NK-92 (cell line): ENCODE data around the gene RRP7A.
"Not testable (repeated sequence)": the region's sequence is repeated elsewhere in the genome, so short reads cannot be mapped to it uniquely, and the experiment has no call there.

Source experiments
- DNase-seq: peaks from one replicate; lab custom pipeline; 2025; ENCODE audit not compliant: unreplicated experiment; lab: John Stamatoyannopoulos, UW

The RRP7A gene

DNA sequence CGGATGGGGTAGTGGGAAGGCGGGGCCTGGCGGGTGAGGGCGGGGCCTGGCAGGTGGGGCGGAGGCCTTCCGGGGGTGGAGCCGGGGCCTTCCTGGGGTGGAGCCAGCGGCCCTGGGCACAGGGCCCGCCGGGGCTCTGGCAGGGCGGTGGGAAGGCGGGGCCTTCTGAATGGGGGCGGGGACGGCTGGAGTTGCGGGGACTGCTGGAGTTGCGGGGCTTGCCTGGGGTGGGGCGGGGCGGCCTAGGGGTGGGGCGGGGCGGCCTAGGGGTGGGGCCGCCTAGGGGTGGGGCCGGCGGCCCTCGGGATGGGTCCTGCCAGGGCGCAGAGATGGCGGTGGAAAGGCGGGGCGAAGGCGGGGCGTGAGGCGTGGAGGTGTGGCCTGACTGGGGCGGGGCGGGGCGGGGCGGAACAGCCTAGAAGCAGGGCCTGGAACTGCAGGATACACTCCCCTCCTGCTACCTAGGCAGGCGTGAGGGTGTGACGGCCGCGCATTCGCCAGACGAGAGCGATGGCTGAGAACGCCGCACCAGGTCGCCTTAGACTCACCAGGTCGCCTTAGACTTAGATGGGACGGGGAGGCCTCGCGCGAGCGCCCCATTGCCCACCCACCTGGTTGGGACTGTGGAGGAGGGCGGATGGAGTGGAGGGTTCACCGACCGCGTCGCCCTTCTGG lies 19.3 kb downstream of the RRP7A start:
- peak; percentile 16 for DNase-seq

GRCh38 chr22:42499773-42500160 lies 19.8 kb downstream of the RRP7A start:
- not testable (repeated sequence) for DNase-seq

DNA sequence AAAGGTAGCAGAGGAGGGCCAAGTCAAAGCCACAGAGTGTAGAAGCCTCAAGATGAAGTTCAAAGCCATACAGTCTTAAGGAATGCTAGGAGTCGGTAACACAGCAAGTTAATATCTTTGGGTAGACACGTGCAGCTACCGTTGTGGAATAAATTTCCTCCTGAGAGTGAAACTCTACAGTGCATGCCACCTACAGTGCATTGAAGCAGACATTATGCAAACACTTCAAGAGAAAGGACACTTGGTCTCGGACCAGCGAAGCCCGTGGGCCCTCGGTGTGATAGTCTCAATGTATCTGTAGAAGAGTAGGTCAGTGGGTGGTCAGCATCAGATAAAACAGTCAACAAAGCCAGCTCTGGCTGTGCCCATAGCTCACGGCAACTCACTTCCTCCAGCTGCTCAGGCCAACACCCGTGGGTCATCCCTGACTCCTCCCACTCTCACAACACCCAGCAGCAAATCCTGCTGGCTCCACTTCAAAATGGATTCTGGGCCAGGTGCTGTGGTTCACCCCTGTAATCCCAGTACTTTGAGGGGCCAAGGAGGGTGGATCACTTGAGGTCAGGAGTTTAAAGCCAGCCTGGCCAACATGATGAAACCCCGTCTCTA lies 24.0 kb downstream of the RRP7A start:
- DNase-seq, result not testable (repeated sequence)

DNA sequence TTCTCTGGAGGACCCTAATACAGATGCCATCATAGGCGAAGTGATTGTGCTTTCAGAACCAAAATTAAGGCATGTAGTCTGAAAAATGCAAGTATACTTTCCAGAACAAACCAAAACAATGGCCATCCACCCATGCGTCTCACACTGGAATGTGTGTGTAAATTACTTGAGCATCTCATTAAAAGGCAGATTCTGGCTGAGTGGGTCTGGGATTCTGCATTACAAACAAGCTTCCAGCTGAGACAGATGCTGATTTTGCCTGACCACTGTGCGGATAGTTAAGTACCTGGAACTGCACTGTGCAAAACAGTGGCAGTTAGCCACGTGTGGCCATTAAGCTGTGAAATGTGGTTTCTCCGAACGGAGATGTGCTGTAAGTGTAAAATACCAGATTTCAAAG lies 26.2 kb downstream of the RRP7A start:
- DNase-seq, result no peak

GRCh38 chr22:42492323-42492690 lies 27.3 kb downstream of the RRP7A start:
- no peak for DNase-seq

GRCh38 chr22:42490243-42490832 lies 29.3 kb downstream of the RRP7A start:
- no peak for DNase-seq

DNA sequence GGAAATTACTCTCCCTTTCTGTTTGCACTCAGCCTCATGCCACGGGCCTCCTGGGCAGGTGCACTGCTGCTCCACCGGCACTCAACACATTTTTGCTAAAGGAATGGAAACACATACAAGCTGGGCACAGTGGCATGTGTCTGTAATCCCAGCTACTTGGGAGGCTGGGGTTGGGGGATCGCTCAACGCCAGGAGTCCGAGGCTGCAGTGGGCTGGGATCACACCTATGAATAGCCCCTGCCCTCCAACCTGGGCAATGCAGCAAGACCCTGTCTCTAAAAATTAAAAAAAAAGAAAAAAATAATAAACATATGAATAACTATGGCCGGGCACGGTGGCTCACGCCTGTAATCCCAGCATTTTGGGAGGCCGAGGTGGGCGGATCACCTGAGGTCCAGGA lies 30.6 kb downstream of the RRP7A start:
- no peak for DNase-seq

- no peak for DNase-seq
Observed at GRCh38 chr22:42484506-42484905, 35.1 kb downstream of the RRP7A start.

GRCh38 chr22:42483610-42484223 lies 35.9 kb downstream of the RRP7A start:
- DNase-seq, result not testable (repeated sequence)

DNA sequence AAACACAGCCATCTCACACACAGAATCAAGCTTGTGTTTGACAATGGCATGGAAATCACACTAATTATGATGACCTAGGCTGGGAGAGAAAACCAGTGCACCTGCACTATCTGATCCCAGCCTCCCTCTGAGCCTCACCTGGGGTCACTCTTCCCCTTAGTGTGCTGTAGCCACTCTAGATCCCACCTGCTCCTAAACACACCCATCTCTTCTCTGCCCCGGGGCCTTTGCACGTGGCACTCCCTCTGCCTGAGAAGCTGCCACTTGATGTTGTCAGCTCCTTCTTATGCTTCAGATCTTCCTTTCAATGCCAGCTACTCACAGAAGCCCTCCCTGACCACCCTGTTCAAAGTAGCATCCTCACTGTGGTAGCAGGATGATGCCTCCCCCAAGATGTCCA lies 44.5 kb downstream of the RRP7A start:
- no peak for DNase-seq

- DNase-seq, result no peak
Observed at GRCh38 chr22:42473484-42474193, 46.0 kb downstream of the RRP7A start.

DNA sequence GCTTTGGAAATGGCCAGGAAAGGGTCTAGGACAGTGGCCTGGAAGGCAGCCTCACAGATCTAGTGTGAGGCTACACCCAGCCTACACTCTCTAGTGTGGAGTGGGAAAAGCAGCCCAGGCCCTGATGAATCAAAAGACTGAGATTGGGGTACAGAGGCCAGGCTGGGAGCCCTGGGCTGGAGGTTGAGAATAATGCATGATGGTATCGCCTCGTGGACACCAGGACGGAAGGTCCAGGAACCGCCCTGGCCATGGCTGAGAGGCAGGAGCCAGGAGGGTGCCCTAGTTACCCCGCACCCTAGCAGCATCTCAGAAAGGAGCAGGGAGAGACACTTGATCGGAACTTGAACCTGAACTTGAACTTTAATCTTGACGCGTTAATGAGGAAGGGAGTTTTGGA lies 46.9 kb downstream of the RRP7A start:
- no peak for DNase-seq

- no peak for DNase-seq
Observed at GRCh38 chr22:42471441-42471840, 48.2 kb downstream of the RRP7A start.

DNA sequence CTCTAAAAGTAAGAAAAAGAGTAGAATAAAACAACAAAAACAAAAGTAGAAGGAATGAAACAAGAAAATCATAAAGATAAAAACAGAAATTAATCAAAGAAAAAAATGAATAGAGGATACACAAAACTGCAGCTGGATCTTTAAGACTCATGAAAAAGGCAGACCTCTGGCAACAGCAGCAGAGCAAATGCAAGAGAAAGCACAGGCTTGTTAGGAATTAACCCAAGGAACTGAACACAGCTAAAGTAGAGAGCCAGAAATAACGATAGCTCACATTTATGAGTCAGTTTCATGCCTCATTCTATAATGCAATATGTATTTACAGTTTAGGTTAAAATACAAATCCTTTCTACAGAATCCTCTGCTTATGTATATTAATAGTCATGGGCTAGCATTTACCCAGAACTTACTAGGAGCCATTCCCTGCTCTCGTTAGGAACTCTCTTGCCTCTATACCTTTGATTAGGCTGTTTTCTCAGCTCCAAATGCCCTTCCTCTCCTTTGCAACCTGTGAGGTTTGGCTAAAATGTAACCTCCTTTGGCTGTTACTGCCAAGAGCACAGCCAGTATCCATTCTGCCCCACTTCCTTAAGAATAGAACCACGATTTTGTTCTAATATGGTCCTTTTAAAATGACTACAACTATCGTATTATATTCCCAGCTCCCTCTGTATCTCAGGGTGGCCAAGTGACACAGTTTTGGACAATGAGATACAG lies 49.1 kb downstream of the RRP7A start:
- no peak for DNase-seq

GRCh38 chr22:42468841-42469240 lies 50.8 kb downstream of the RRP7A start:
- DNase-seq, result no peak

DNA sequence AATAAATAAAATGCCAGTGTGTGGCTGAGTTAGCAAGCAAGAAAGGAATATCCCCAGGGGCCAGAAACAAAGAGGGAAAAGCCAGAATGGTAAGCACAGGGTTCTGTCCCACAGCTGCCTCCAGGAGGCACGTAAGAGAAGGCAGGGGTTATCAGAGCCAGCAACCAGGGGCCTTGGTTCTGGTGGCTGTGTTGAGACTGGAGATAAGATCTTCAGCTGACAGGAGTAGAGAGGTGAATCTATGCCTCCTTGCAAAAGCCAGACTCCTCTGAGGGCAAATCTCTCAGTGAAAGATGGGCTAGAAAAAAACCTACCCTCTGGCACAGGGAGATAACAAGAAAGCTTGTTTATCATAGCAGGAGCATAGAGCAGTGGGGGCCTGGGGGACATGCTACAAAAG lies 57.6 kb downstream of the RRP7A start:
- no peak for DNase-seq

- DNase-seq, result no peak
Observed at GRCh38 chr22:42461511-42461910, 58.1 kb downstream of the RRP7A start.
